CD4-positive, alpha-beta T cell treated with Interleukin-4 for 1 hour (primary cell): Measurements from ENCODE around the gene SNX14.
A peak's percentile ranks its signal among the peaks of the same experiment; 100 is the strongest.
"Not testable (repeated sequence)": the region's sequence is repeated elsewhere in the genome, so short reads cannot be mapped to it uniquely, and the experiment has no call there.

Source experiments
- DNase-seq, 2 donors: peaks; one replicate each; pipeline ENCODE4 v3.0.0-alpha.2; 2020 to 2022

Gene SNX14, protein sequence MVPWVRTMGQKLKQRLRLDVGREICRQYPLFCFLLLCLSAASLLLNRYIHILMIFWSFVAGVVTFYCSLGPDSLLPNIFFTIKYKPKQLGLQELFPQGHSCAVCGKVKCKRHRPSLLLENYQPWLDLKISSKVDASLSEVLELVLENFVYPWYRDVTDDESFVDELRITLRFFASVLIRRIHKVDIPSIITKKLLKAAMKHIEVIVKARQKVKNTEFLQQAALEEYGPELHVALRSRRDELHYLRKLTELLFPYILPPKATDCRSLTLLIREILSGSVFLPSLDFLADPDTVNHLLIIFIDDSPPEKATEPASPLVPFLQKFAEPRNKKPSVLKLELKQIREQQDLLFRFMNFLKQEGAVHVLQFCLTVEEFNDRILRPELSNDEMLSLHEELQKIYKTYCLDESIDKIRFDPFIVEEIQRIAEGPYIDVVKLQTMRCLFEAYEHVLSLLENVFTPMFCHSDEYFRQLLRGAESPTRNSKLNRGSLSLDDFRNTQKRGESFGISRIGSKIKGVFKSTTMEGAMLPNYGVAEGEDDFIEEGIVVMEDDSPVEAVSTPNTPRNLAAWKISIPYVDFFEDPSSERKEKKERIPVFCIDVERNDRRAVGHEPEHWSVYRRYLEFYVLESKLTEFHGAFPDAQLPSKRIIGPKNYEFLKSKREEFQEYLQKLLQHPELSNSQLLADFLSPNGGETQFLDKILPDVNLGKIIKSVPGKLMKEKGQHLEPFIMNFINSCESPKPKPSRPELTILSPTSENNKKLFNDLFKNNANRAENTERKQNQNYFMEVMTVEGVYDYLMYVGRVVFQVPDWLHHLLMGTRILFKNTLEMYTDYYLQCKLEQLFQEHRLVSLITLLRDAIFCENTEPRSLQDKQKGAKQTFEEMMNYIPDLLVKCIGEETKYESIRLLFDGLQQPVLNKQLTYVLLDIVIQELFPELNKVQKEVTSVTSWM

DNA sequence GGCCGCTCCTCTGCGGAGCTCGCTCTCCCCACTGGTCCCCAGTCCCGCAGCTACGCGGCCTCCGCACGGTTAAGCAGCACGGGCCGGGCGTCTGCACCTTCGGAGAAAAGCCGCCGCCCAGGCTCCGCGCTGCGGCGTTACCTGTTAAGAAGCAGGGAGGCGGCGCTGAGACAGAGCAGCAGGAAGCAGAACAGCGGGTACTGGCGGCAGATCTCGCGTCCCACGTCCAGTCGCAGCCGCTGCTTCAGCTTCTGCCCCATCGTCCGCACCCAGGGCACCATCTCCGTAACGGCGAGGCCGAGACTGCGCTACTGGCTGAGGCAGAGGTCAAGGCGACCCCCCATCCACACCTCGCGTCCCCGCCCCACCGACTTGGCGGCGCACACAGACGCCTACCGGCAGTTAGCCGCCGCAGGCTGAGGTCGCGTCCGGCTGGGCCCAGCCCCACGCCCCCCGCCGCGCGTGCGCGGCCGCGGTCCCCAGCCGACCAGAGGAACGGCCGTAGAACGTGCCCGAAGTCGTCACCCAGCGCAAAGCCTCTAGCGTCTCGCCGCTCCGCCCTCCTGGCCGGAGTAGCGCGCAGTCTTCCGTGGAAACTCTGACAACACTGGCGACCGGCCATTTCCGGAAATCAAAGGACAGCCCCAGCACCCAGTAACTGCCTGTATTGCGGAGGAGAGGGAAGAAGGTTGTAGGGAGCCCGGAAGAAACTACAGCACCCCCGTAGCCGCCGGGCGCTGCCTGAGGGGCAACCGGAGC, at the start of gene SNX14:
Gene SNX14, minus strand, starts transcription at position 421 of the 759 bp plus-strand sequence. Its CDS starts 140 bp downstream, at position 281.
- peak; percentile 85 to 89 for DNase-seq

- peak; percentile 98 for DNase-seq
These were observed 49.3 kb upstream of the SNX14 start, which contains the start of gene SYNCRIP for GRCh38 chr6:85642774-85643536. Gene SYNCRIP (minus strand): TSS chr6:85642886. CDS start chr6:85641439, 1,447 bp downstream.

- DNase-seq, result peak; percentile 55 to 62
These were observed 48.5 kb upstream of the SNX14 start for GRCh38 chr6:85641897-85642773.

- DNase-seq, result no peak
These were observed 47.9 kb upstream of the SNX14 start for GRCh38 chr6:85641522-85641896.

DNA sequence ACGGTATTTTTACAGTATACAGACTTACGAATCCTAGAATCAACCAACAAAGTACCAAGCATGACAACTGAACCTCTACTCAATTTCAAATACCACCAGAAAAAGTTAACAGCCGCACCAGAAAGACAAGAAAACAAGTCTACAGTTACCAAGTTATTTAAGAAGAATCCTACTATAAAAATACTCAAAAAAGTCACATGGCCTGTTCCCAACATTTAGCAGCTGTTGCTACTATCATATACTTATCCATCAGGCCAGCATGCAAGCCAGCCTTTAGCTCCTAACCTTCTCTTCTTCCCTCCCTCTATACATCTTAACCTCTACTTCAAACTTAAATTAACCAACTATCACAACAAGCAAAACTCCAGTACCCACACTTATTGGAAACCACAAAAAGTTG, 47.2 kb upstream of the SNX14 start:
- DNase-seq, result no peak

GRCh38 chr6:85637579-85637978, 43.9 kb upstream of the SNX14 start:
- no peak for DNase-seq

DNA sequence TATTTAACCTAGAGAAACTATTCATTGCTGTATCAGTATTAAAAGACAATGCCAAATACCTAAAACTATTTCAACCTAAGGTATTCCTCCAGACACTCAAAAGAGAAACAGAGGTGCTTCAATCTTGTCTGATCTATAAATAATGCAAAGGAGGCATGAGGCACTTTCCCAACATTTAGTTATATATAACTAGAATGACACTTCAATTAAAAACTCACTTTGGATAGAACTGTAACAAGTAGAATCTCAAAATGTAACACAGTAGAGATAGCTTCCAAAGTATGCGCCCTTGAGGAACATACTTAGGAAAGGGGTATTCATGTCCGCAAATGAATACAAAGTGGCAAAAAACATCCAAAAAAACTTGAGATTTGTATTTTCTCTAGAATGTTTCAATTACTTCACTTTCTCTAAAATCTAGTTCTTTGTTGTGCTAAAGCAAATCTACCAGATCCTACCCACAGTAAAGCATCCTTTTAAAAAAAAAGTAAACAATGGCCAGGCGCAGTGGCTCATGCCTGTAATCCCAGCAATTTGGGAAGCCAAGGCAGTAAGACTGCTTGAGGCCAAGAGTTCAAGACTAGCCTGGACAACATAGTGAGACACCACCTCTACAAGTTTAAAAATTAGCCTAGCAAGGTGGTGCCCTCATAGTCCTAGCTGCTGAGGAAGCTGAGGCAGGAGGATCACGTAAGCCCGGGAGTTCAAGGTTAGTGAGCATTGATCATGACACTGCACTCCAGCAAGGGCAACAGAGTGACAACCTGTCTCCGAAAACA, 38.7 kb upstream of the SNX14 start:
- no peak for DNase-seq

GRCh38 chr6:85631117-85631516, 37.5 kb upstream of the SNX14 start:
- not testable (repeated sequence) for DNase-seq

GRCh38 chr6:85628353-85628752, 34.7 kb upstream of the SNX14 start:
- DNase-seq, result no peak

DNA sequence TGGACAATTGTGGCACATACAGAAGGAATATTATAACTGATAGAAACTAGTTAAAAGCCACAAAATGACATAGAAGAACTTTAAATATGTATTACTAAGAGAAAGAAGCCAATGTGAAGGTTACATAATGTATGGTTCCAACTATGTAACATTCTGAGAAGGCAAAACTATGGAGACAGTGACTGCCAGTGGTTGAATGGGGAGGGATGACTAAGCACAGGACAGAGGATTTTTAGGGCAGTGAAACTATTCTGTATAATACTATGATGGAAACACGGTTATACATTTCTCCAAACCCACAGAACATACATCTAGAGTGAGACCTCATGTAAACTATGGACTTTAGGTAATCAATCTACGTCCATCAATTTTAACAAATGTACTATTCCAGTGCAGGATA, 26.6 kb upstream of the SNX14 start:
- no peak for DNase-seq

DNA sequence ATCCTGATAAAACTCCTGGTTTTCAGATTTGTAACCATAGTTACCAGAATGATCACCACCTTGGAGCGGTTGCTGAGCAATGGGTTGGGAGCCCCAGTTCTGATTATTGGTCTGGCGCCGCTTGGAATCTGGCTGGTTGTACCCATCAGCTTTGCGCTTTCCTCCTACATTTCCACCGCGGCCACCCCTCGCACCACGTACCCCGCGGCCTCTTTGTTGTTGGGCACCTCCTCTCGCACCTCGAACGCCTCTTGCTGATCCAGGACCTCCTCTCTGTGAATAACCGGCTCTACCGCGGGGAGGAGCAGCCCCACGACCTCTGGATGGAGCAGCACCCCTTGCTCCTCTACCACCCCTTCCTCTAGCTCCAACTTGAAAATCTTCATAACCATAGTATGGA, 21.1 kb upstream of the SNX14 start:
- no peak for DNase-seq

DNA sequence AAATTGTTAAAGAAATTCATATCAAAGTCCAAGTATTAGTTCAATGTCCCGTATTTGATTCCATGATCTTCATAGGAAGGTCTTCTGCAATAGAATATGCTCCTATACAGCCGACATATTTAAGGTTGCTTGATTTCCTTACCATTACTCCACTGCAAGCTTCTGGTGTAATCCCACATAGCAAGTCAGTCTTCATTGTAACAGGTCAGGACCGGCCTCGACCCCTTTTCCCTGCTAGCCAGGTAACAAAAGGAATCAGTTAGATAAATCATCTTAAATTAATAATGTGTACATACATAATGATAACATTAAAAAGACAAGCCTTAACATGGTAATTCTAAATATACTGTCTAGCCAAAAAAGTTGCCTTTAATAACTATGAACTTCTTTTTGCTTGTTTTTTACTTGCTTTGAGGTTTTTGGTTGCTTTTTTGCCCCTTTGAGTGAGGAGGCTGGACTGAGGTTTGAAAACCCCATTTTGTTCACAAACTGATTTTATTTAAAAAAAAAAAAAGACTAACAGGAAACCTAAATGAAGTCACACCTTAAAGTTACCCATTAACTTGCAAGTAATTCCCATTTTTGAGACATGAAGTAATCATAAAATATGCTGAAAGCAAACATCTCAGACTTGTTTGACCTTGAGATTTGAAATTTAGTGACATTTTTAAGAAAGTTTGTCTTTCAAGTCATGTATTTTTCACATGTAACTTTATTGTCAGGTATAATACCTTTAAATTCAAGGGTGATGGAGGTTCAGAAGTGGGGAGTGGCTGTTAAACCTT, 19.2 kb upstream of the SNX14 start:
- DNase-seq, result no peak

- no peak for DNase-seq
These were observed 16.7 kb upstream of the SNX14 start for GRCh38 chr6:85610182-85610895.

GRCh38 chr6:85602100-85602499, 8.4 kb upstream of the SNX14 start:
- DNase-seq, result no peak

- no peak for DNase-seq
These were observed 7.2 kb upstream of the SNX14 start for GRCh38 chr6:85600713-85601313.

- peak in 1 of 2 donors; percentile 61 for DNase-seq
These were observed 706 bp upstream of the SNX14 start for GRCh38 chr6:85594197-85594930.

DNA sequence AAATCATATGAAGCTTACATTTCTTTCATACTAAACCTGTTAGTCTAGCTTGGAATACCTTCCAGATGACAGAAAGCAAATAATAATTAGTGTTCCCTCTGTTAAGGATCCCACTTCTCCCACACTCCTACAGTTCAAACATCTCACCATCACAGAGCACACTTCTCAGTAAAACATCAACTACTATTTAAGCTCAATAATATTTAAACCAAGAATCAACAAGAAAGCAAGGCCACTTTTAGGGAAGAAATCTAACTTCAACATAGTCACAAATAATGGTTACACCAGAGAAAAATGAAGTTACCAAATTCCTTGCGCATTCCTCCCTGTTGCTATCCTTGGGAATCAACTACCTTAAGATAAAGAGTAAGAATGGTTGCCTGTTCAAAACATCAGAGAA, 1.6 kb downstream of the SNX14 start:
- no peak for DNase-seq

DNA sequence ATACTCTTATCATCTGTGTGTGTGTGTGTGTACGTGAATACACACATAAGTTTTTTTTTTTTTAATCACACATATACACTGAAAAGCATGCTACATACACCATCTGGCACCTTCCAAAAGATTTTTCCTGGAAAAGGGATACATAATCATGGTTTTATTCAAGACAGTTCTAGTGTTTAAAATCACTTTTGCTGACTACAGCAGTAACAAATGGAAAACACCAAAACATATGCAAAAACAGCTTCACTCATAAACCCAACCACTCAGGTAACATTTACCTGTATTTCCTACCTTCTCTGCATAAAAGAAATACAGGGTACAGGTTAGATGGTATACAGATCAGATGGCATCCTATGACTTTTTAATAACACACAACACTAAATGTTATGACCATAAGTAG, 2.5 kb downstream of the SNX14 start:
- DNase-seq, result no peak
